Gastrocnemius medialis (tissue), 4 donors: ENCODE measurements around the gene CIAO3.

Experiments used
- POLR2A ChIP-seq, 2 donors: fragments of 450-650 bp; IDR thresholded peaks; one replicate each; pipeline ENCODE4 v1.6.1; 2017; ENCODE audit warnings: antibody characterized with exemption in 2 of 2, mild to moderate bottlenecking in 2 of 2, moderate library complexity in 2 of 2
- TF ChIP-seq, protein P1 (sequence below), 5 experiments: fragments of 450-650 bp in 3 of 5; fragments of 200-600 bp in 2 of 5; sonication (generic) in 2 of 5; IDR thresholded peaks in 4 of 5; conservative IDR thresholded peaks in 1 of 5; 1 replicate in 4 of 5; 2 replicates in 1 of 5; pipeline ENCODE4 v1.5.1; 2016 to 2019; ENCODE audit warnings: antibody characterized with exemption in 5 of 5, mild to moderate bottlenecking in 3 of 5, moderate library complexity in 3 of 5

DNA sequence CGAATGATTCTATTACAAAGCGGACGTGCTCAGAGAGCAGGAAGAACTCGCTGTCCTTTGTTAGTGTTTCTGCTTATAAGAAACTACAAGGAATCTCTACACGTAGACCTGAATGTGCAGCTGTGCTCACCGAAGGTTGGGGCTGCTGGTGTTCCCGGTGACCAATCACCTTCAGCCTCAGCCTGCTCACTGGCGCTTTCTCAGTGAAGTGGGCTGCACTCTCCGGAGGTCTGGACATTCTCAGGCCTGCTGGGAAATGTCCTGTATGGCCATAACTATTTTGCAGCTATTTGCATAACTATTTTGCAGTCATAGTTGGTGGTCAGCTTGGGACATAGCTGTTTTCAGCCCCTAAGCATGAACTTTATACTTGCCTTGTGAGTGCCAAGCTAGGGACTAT, 9.7 kb upstream of the CIAO3 start:
- TF ChIP-seq, protein P1, sequence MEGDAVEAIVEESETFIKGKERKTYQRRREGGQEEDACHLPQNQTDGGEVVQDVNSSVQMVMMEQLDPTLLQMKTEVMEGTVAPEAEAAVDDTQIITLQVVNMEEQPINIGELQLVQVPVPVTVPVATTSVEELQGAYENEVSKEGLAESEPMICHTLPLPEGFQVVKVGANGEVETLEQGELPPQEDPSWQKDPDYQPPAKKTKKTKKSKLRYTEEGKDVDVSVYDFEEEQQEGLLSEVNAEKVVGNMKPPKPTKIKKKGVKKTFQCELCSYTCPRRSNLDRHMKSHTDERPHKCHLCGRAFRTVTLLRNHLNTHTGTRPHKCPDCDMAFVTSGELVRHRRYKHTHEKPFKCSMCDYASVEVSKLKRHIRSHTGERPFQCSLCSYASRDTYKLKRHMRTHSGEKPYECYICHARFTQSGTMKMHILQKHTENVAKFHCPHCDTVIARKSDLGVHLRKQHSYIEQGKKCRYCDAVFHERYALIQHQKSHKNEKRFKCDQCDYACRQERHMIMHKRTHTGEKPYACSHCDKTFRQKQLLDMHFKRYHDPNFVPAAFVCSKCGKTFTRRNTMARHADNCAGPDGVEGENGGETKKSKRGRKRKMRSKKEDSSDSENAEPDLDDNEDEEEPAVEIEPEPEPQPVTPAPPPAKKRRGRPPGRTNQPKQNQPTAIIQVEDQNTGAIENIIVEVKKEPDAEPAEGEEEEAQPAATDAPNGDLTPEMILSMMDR (IDR thresholded peaks at IDR 0.05 in 4 of 5, conservative IDR thresholded peaks at IDR 0.05 in 1 of 5) = no peak
- no peak for TF ChIP-seq POLR2A (IDR thresholded peaks at IDR 0.05)
